Astrocyte of the cerebellum (primary cell): ENCODE data around the gene DYNC2I2.
A peak's percentile ranks its signal among the peaks of the same experiment; 100 is the strongest.

Source experiments
- DNase-seq: peaks from one replicate; pipeline ENCODE4 v3.0.0-alpha.2; 2011; ENCODE audit warnings: low read depth
- H3K4me3 ChIP-seq: 2 replicates; pipeline ENCODE4 v1.5.1; 2011; ENCODE audit warnings: mild to moderate bottlenecking, low read depth, low read length, moderate library complexity
- in situ Hi-C: cut with HindIII; loops from 2 replicates; pipeline ENCODE4 v1.10.0; 2017; ENCODE audit warnings: low sequenced_read_pairs
- TF ChIP-seq, protein P1 (sequence below): IDR thresholded peaks from 2 replicates; pipeline ENCODE4 v1.5.1; 2012; ENCODE audit warnings: low read length, low read depth, moderate library complexity, mild to moderate bottlenecking; ENCODE audit errors: missing control alignments

Gene DYNC2I2

DNA sequence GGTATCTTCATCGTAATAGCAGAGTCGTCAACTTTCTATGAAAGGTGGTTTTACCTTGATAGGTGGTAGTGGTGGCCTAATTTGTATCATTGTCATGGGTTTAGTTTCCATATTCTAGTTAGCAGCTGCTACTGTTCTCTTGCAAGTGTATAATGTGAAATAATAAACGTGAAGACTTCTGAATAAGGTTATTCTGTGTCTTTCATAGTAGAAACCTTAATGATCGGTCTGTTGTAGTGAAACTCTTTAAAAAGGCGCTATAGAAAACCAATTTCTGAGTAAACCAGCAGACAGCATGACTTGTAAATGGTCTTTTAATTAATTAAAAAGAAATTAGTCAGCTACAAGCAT lies 34.0 kb upstream of the DYNC2I2 start:
- peak overlapping the region; percentile 96 for H3K4me3 ChIP-seq
- in situ Hi-C loops = loop anchor here (10.0 kb wide), 1 partner anchor 66 kb away; no protein-coding TSS in a partner anchor
- TF ChIP-seq, protein P1, sequence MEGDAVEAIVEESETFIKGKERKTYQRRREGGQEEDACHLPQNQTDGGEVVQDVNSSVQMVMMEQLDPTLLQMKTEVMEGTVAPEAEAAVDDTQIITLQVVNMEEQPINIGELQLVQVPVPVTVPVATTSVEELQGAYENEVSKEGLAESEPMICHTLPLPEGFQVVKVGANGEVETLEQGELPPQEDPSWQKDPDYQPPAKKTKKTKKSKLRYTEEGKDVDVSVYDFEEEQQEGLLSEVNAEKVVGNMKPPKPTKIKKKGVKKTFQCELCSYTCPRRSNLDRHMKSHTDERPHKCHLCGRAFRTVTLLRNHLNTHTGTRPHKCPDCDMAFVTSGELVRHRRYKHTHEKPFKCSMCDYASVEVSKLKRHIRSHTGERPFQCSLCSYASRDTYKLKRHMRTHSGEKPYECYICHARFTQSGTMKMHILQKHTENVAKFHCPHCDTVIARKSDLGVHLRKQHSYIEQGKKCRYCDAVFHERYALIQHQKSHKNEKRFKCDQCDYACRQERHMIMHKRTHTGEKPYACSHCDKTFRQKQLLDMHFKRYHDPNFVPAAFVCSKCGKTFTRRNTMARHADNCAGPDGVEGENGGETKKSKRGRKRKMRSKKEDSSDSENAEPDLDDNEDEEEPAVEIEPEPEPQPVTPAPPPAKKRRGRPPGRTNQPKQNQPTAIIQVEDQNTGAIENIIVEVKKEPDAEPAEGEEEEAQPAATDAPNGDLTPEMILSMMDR = no peak

GRCh38 chr9:128689820-128690683 lies 33.4 kb upstream of the DYNC2I2 start:
- H3K4me3 ChIP-seq = peak overlapping the region; percentile 96
- TF ChIP-seq, protein P1 = no peak
- in situ Hi-C loops = loop anchor here (10.0 kb wide), 1 partner anchor 65 kb away; no protein-coding TSS in a partner anchor
- DNase-seq = no peak

More for the DNA sequence above, 34.0 kb upstream of the DYNC2I2 start:
- DNase-seq = no peak

DNA sequence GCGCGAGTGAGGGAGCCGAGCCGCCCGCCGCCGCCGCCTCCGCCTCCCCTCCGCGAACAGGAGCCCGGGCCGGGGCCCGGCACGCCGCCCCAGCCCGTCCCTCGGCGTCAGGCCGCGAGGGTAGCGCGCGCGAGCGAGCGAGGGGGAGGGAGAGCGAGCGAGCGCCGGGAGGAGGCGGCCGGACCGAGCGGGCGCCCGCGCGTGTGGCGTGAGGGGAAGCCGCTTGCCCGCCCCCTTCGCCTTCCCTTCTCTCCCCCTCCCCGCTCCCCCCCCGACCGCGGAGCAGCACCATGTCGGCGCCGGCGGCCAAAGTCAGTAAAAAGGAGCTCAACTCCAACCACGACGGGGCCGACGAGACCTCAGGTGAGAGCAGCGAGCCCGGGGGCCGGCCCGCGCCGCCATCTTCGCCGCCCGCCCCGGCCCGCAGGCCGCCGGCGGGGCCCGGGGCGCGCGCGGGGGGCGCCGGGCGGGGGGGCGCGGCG lies 32.7 kb upstream of the DYNC2I2 start:
- peak overlapping the region; percentile 52 for H3K4me3 ChIP-seq
- TF ChIP-seq, protein P1 = no peak
- no peak for DNase-seq
- in situ Hi-C loops = no loop called here

DNA sequence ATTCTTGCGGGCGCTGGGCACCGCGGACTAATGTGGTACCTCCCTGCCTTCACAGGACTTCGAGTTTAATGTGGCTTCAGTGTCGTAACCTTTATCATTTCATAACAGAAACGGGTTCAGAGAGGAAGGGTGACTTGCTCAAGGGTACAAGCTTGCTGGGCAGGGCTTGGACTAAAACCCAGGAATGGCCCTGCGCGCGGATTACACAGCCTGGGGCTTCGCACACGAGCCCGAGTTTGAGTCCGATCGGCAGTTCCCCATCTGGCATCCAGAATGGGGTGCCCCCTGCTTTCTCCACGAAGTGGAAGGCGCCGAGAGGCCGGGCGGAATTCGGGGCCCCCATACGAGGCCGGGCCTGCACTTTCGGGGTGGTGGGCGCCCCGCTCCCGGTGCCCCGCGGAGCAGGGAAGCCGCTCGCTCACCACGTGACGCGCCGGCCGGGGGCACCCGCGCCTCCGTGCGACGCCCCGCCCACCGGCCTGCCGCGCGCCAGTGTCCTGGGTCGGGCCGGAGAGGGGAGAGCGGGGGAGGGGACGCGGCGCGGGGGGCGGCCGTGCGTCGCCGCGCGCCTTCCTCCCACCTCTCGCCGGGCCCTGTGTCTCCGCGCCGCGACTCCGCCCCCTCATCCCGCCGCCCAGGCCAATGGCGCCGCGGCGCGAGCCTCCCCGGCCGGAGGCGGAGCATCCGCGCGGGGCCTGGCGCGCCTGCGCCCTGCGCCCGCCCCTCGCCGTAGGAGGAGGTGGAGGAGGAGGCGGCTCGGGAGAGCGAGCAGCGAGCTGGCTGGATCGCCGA lies 32.0 kb upstream of the DYNC2I2 start, which contains the start of gene SET:
Gene SET (plus strand): TSS at position 722 of the 792 bp plus-strand sequence. CDS start 361 bp downstream, outside the sequence.
- TF ChIP-seq, protein P1 = no peak
- in situ Hi-C loops = no loop called here
- H3K4me3 ChIP-seq = peak within 1 kb of the TSS; percentile 96
- DNase-seq = peak; percentile 64

- in situ Hi-C loops = no loop called here
- TF ChIP-seq, protein P1 = no peak
- DNase-seq = no peak
- no peak overlapping the region for H3K4me3 ChIP-seq
Observed at GRCh38 chr9:128687453-128687852, 30.8 kb upstream of the DYNC2I2 start.

GRCh38 chr9:128685636-128686489 lies 29.2 kb upstream of the DYNC2I2 start:
- H3K4me3 ChIP-seq = no peak overlapping the region
- TF ChIP-seq, protein P1 = no peak
- DNase-seq = no peak
- in situ Hi-C loops = no loop called here
